HepG2 (cell line): Measurements from ENCODE around the gene ZCCHC3. TPM values are rescaled to one million over a fixed set of nuclear protein-coding genes. Genes with fewer than 3 reads are reported as not detected.
A peak's percentile ranks its signal among the peaks of the same experiment; 100 is the strongest.

Source experiments
- FOXC1 ChIP-seq: sonication (generic); formaldehyde crosslinking; IDR thresholded peaks from 2 replicates; pipeline ENCODE4 v1.8.0; 2022; ENCODE audit warnings: mild to moderate bottlenecking, missing genetic modification reagents, borderline replicate concordance
- HNRNPUL1 ChIP-seq: fragments of 200-400 bp; formaldehyde crosslinking; IDR thresholded peaks from 2 replicates; pipeline ENCODE4 v1.6.1; 2017; ENCODE audit warnings: low read depth, mild to moderate bottlenecking, low read length, moderate library complexity
- MIER3 ChIP-seq: IDR thresholded peaks from 2 replicates; pipeline ENCODE4 v1.6.1; 2016; ENCODE audit warnings: missing compliant biosample characterization, borderline replicate concordance
- MZF1 ChIP-seq: sonication (generic); formaldehyde crosslinking; IDR thresholded peaks from 2 replicates; pipeline ENCODE4 v1.8.1; 2023; ENCODE audit warnings: mild to moderate bottlenecking, missing genetic modification reagents, borderline replicate concordance
- ZNF207 ChIP-seq: fragments of 450-650 bp; IDR thresholded peaks from 2 replicates; pipeline ENCODE4 v1.6.1; 2016; ENCODE audit warnings: antibody characterized with exemption, borderline replicate concordance
- ZSCAN29 ChIP-seq: sonication (generic); formaldehyde crosslinking; conservative IDR thresholded peaks from 2 replicates; pipeline ENCODE4 v1.4.0; 2020; ENCODE audit warnings: mild to moderate bottlenecking, missing genetic modification reagents
- polyA plus RNA-seq, 8 experiments: library from polyadenylated mRNA; depleted of rRNA in 3 of 8; stranded (reverse) in 7 of 8; unstranded in 1 of 8; fragments of >200 nt; fragmentation: Illumina TruSeq in 4 of 8; extraction: Trizol in 4 of 8; gene quantifications; 2 replicates each; pipeline versions ENCODE4 v1.2.1 to v1.2.3, GENCODE V29; 2011 to 2016; ENCODE audit warnings: low read depth in 4 of 8, missing spikeins in 1 of 8, mixed read lengths in 1 of 8; ENCODE audit not compliant: insufficient read depth in 1 of 8
- total RNA-seq, 5 experiments: library from RNA; depleted of rRNA; stranded (reverse); fragments of >200 nt; fragmentation: Illumina TruSeq; extraction: Trizol; gene quantifications; 2 replicates each; pipeline ENCODE4 v1.2.3, GENCODE V29; 2016; ENCODE audit warnings: low read depth in 1 of 5
- TF ChIP-seq, protein P1 (sequence below), 2 experiments: sonication (generic) in 1 of 2; formaldehyde crosslinking in 1 of 2; IDR thresholded peaks; 2 replicates each; pipeline versions ENCODE4 v1.5.1 to v1.6.1; 2011 to 2020; ENCODE audit warnings: borderline replicate concordance in 1 of 2, low read depth in 1 of 2, low read length in 1 of 2, mild to moderate bottlenecking in 1 of 2, missing genetic modification reagents in 1 of 2, moderate library complexity in 1 of 2
- TF ChIP-seq, protein P2 (sequence below): sonication (generic); formaldehyde crosslinking; IDR thresholded peaks from 2 replicates; pipeline ENCODE4 v1.8.1; 2023; ENCODE audit warnings: missing genetic modification reagents, inconsistent platforms, borderline replicate concordance
- TF ChIP-seq, protein P3 (sequence below): sonication (generic); formaldehyde crosslinking; IDR thresholded peaks from 2 replicates; pipeline ENCODE4 v1.4.0; 2020; ENCODE audit warnings: mild to moderate bottlenecking, low read depth, missing genetic modification reagents
- TF ChIP-seq, protein P4 (sequence below): sonication (generic); formaldehyde crosslinking; IDR thresholded peaks from 2 replicates; pipeline ENCODE4 v1.4.0; 2020; ENCODE audit warnings: mild to moderate bottlenecking, low read depth, missing genetic modification reagents
- TF ChIP-seq, protein P5 (sequence below): sonication (generic); formaldehyde crosslinking; IDR thresholded peaks from 2 replicates; pipeline ENCODE4 v1.4.0; 2020; ENCODE audit warnings: mild to moderate bottlenecking, missing genetic modification reagents
- TF ChIP-seq, protein P6 (sequence below): IDR thresholded peaks from 2 replicates; pipeline ENCODE4 v1.6.1; 2016; ENCODE audit warnings: mild to moderate bottlenecking

The ZCCHC3 gene
- total and polyA plus RNA-seq, 2 of the 13 experiments (the other 11 are each of a cell fraction or from before 2014, with no cell fraction given) = 46.6 to 63.0 TPM

DNA sequence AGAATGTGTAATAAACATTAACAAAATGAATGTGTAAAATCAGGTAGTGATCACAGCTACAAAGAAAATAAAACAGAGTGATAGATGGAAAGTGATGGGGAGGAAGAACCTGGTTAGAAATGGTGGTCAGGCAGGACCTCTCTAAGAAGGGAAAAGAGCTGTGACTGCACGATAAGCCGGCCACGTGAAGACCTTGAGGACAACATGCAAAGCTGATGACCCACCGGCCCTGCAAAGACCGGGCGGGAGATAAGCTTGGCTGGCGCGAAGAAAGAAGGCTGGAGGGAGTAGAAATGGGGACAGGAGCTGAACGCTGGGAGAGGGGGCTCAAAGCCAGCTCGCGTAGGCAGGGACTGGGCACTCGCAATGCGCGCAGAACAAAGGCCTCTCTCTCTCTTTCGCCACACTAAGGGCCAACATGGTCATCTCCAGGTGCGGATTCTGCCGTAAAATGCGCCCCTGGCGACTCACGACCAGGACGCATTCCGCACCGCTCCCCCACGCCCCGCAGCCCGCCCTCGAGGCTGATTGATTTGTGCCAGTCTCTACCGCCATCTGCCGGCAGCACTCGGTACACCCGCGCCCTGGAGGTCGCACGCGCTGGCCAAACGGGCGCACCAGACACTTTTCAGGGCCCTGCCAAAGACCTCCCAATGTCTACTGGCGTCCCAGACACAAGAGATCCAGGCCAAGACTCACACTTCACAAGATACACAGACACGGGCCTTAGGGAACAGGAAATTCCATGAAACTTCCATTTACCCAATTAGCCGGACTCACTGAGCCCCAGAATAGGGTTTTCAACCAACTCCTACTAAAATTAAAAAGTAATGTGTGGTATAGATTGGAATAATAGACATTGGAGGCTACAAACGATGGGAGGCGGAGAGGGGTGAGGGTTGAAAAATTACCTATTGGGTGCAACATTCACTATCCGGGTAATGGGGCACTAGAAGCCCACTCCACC, 30.5 kb upstream of the ZCCHC3 start (continued):
- TF ChIP-seq, protein P1, sequence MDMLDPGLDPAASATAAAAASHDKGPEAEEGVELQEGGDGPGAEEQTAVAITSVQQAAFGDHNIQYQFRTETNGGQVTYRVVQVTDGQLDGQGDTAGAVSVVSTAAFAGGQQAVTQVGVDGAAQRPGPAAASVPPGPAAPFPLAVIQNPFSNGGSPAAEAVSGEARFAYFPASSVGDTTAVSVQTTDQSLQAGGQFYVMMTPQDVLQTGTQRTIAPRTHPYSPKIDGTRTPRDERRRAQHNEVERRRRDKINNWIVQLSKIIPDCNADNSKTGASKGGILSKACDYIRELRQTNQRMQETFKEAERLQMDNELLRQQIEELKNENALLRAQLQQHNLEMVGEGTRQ (IDR thresholded peaks at IDR 0.05; ENCODE audit: low read depth, low read length) = peak; percentile 19; the same call in 1 of the 2 replicates
- TF ChIP-seq, protein P1 (CRISPR knock-in tag; IDR thresholded peaks at IDR 0.05; ENCODE audit: borderline replicate concordance) = peak; percentile 62
- TF ChIP-seq ZNF207 = no peak
- TF ChIP-seq, protein P2, sequence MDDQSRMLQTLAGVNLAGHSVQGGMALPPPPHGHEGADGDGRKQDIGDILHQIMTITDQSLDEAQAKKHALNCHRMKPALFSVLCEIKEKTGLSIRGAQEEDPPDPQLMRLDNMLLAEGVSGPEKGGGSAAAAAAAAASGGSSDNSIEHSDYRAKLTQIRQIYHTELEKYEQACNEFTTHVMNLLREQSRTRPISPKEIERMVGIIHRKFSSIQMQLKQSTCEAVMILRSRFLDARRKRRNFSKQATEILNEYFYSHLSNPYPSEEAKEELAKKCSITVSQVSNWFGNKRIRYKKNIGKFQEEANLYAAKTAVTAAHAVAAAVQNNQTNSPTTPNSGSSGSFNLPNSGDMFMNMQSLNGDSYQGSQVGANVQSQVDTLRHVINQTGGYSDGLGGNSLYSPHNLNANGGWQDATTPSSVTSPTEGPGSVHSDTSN (CRISPR knock-in tag) = peak; percentile 57; the same call in 1 of the 2 replicates
- TF ChIP-seq, protein P3, sequence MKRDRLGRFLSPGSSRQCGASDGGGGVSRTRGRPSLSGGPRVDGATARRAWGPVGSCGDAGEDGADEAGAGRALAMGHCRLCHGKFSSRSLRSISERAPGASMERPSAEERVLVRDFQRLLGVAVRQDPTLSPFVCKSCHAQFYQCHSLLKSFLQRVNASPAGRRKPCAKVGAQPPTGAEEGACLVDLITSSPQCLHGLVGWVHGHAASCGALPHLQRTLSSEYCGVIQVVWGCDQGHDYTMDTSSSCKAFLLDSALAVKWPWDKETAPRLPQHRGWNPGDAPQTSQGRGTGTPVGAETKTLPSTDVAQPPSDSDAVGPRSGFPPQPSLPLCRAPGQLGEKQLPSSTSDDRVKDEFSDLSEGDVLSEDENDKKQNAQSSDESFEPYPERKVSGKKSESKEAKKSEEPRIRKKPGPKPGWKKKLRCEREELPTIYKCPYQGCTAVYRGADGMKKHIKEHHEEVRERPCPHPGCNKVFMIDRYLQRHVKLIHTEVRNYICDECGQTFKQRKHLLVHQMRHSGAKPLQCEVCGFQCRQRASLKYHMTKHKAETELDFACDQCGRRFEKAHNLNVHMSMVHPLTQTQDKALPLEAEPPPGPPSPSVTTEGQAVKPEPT = peak; percentile 88
- TF ChIP-seq MZF1 = no peak; the same call in 1 of the 2 replicates
- TF ChIP-seq, protein P4, sequence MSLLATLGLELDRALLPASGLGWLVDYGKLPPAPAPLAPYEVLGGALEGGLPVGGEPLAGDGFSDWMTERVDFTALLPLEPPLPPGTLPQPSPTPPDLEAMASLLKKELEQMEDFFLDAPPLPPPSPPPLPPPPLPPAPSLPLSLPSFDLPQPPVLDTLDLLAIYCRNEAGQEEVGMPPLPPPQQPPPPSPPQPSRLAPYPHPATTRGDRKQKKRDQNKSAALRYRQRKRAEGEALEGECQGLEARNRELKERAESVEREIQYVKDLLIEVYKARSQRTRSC = 0 out of 2 replicates have a peak, but pooled peaks have one; percentile 32
- no peak; the same call in 1 of the 2 replicates for TF ChIP-seq ZSCAN29
- TF ChIP-seq HNRNPUL1 = no peak
- TF ChIP-seq MIER3 (CRISPR knock-in tag) = peak; percentile 91; the same call in 1 of the 2 replicates
- TF ChIP-seq, protein P5, sequence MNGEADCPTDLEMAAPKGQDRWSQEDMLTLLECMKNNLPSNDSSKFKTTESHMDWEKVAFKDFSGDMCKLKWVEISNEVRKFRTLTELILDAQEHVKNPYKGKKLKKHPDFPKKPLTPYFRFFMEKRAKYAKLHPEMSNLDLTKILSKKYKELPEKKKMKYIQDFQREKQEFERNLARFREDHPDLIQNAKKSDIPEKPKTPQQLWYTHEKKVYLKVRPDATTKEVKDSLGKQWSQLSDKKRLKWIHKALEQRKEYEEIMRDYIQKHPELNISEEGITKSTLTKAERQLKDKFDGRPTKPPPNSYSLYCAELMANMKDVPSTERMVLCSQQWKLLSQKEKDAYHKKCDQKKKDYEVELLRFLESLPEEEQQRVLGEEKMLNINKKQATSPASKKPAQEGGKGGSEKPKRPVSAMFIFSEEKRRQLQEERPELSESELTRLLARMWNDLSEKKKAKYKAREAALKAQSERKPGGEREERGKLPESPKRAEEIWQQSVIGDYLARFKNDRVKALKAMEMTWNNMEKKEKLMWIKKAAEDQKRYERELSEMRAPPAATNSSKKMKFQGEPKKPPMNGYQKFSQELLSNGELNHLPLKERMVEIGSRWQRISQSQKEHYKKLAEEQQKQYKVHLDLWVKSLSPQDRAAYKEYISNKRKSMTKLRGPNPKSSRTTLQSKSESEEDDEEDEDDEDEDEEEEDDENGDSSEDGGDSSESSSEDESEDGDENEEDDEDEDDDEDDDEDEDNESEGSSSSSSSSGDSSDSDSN (CRISPR knock-in tag) = peak; percentile 88
- peak; percentile 96 for TF ChIP-seq FOXC1 (CRISPR knock-in tag)
- TF ChIP-seq, protein P6, sequence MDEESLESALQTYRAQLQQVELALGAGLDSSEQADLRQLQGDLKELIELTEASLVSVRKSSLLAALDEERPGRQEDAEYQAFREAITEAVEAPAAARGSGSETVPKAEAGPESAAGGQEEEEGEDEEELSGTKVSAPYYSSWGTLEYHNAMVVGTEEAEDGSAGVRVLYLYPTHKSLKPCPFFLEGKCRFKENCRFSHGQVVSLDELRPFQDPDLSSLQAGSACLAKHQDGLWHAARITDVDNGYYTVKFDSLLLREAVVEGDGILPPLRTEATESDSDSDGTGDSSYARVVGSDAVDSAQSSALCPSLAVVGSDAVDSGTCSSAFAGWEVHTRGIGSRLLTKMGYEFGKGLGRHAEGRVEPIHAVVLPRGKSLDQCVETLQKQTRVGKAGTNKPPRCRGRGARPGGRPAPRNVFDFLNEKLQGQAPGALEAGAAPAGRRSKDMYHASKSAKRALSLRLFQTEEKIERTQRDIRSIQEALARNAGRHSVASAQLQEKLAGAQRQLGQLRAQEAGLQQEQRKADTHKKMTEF (CRISPR knock-in tag) = peak; percentile 96
